ENCODE results near the gene CLASP1. TPM values are rescaled to one million over a fixed set of nuclear protein-coding genes. Genes with fewer than 3 reads are reported as not detected.

Gene CLASP1
- total and polyA plus RNA-seq, 2 experiments from 2014 or later: 16.6 to 56.3 TPM

GRCh38 chr2:121343191-121343590, 306.1 kb downstream of the CLASP1 start:
- ATAC-seq (no peak), DNase-seq (ENCODE audit: low spot score) (no peak)
- Histone ChIP-seq H3K4me1 (ENCODE audit: insufficient read depth) (no peaks in the 10 kb centered on the region), H3K27me3 (ENCODE audit: insufficient read depth) (no peaks in the 10 kb centered on the region), H3K9me2 (ENCODE audit: insufficient read depth) (no peaks in the 10 kb centered on the region), H3K4me2 (no peak overlapping the region), H3K4me3 (no peak overlapping the region), H3K27ac (ENCODE audit: low read depth) (no peak overlapping the region), H3K36me3 (ENCODE audit: insufficient read depth) (no peaks in the 10 kb centered on the region; the same call in 1 of the 2 replicates), H3F3A (replicated peaks; ENCODE audit: low read depth) (no peaks in the 10 kb centered on the region), H4K20me1 (replicated peaks; ENCODE audit: insufficient read depth) (no peaks in the 10 kb centered on the region; the same call in 1 of the 2 replicates), H2AFZ (no peak overlapping the region), H3K79me2 (replicated peaks; ENCODE audit: insufficient read depth) (no peaks in the 10 kb centered on the region)
- H3K36me3 Mint-ChIP-seq (ENCODE audit: low read depth): peaks cover 56% of the 10 kb centered on the region
- no peaks in the 10 kb centered on the region for H3K9me3 Mint-ChIP-seq
- H3K27ac Mint-ChIP-seq: no peak overlapping the region; the same call in 1 of the 2 replicates
- TF ChIP-seq ZNF114 (CRISPR knock-in tag; IDR thresholded peaks at IDR 0.05) (no peak), REST (IDR thresholded peaks at IDR 0.05; ENCODE audit: unreplicated experiment) (no peak), EZH2 (IDR thresholded peaks at IDR 0.05; ENCODE audit: low read depth, unreplicated experiment) (no peak), EZH2phosphoT487 (IDR thresholded peaks at IDR 0.05; ENCODE audit: unreplicated experiment) (no peak), POLR2AphosphoS5 (IDR thresholded peaks at IDR 0.05; ENCODE audit: low read depth) (no peak), ZNF331 (CRISPR knock-in tag; IDR thresholded peaks at IDR 0.05; ENCODE audit: low read depth) (no peak), NANOG (IDR thresholded peaks at IDR 0.05; ENCODE audit: borderline replicate concordance) (no peak), ETS1 (IDR thresholded peaks at IDR 0.05) (no peak), JUNB (IDR thresholded peaks at IDR 0.05; ENCODE audit: unreplicated experiment) (no peak), STAT1 (IDR thresholded peaks at IDR 0.05; ENCODE audit: unreplicated experiment) (no peak), CREB1 (CRISPR knock-in tag; IDR thresholded peaks at IDR 0.05; ENCODE audit: low read depth) (no peak), CTCF (conservative IDR thresholded peaks at IDR 0.05; ENCODE audit: low read depth in 2 of 2) (no peak)
- TF ChIP-seq, protein P1, sequence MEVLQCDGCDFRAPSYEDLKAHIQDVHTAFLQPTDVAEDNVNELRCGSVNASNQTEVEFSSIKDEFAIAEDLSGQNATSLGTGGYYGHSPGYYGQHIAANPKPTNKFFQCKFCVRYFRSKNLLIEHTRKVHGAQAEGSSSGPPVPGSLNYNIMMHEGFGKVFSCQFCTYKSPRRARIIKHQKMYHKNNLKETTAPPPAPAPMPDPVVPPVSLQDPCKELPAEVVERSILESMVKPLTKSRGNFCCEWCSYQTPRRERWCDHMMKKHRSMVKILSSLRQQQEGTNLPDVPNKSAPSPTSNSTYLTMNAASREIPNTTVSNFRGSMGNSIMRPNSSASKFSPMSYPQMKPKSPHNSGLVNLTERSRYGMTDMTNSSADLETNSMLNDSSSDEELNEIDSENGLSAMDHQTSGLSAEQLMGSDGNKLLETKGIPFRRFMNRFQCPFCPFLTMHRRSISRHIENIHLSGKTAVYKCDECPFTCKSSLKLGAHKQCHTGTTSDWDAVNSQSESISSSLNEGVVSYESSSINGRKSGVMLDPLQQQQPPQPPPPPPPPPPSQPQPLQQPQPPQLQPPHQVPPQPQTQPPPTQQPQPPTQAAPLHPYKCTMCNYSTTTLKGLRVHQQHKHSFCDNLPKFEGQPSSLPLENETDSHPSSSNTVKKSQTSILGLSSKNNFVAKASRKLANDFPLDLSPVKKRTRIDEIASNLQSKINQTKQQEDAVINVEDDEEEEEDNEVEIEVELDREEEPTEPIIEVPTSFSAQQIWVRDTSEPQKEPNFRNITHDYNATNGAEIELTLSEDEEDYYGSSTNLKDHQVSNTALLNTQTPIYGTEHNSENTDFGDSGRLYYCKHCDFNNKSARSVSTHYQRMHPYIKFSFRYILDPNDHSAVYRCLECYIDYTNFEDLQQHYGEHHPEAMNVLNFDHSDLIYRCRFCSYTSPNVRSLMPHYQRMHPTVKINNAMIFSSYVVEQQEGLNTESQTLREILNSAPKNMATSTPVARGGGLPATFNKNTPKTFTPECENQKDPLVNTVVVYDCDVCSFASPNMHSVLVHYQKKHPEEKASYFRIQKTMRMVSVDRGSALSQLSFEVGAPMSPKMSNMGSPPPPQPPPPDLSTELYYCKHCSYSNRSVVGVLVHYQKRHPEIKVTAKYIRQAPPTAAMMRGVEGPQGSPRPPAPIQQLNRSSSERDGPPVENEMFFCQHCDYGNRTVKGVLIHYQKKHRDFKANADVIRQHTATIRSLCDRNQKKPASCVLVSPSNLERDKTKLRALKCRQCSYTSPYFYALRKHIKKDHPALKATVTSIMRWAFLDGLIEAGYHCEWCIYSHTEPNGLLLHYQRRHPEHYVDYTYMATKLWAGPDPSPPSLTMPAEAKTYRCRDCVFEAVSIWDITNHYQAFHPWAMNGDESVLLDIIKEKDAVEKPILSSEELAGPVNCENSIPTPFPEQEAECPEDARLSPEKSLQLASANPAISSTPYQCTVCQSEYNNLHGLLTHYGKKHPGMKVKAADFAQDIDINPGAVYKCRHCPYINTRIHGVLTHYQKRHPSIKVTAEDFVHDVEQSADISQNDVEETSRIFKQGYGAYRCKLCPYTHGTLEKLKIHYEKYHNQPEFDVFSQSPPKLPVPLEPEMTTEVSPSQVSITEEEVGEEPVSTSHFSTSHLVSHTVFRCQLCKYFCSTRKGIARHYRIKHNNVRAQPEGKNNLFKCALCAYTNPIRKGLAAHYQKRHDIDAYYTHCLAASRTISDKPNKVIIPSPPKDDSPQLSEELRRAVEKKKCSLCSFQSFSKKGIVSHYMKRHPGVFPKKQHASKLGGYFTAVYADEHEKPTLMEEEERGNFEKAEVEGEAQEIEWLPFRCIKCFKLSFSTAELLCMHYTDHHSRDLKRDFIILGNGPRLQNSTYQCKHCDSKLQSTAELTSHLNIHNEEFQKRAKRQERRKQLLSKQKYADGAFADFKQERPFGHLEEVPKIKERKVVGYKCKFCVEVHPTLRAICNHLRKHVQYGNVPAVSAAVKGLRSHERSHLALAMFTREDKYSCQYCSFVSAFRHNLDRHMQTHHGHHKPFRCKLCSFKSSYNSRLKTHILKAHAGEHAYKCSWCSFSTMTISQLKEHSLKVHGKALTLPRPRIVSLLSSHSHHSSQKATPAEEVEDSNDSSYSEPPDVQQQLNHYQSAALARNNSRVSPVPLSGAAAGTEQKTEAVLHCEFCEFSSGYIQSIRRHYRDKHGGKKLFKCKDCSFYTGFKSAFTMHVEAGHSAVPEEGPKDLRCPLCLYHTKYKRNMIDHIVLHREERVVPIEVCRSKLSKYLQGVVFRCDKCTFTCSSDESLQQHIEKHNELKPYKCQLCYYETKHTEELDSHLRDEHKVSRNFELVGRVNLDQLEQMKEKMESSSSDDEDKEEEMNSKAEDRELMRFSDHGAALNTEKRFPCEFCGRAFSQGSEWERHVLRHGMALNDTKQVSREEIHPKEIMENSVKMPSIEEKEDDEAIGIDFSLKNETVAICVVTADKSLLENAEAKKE (CRISPR knock-in tag; IDR thresholded peaks at IDR 0.05): no peak
- H3K27me3 Mint-ChIP-seq (ENCODE audit: insufficient read depth, low read depth, poor library complexity): no peaks in the 10 kb centered on the region
- peaks cover 7% of the 10 kb centered on the region; the same call in 1 of the 3 replicates for H3K4me1 Mint-ChIP-seq
- no peak overlapping the region for H3K4me3 Mint-ChIP-seq
